Posterior cingulate gyrus (tissue), 11 donors: ENCODE data around the gene MIGA1.
"Not testable (repeated sequence)": the region's sequence is repeated elsewhere in the genome, so short reads cannot be mapped to it uniquely, and the experiment has no call there.

Experiments used
- DNase-seq, 10 donors: peaks; one replicate each; pipeline versions ENCODE4 v3.0.0 to v3.0.0-alpha.2; 2020 to 2021; ENCODE audit warnings: mixed read lengths in 3 of 10
- intact Hi-C: fragments of 100-400 bp; cut with DNase I; formaldehyde crosslinking; loops from one replicate; pipeline ENCODE4 v1.15.1; 2023

Gene MIGA1, protein sequence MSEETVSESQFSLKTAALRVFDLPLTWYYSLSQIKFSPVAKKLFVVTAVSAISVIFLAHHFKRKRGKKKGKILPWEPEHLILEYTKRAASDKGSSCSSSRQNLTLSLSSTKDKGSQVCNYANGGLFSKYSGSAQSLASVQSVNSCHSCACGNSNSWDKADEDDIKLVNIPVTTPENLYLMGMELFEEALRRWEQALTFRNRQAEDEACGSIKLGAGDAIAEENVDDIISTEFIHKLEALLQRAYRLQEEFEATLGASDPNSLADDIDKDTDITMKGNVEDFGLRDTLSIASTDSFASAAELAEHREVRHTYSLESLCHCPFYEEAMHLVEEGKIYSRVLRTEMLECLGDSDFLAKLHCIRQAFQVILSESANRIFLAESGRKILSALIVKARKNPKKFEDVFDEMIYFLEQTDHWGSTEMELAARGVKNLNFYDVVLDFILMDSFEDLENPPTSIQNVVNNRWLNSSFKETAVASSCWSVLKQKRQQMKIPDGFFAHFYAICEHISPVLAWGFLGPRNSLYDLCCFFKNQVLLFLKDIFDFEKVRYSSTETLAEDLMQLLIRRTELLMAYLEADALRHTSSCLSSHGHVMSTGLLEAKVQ

DNA sequence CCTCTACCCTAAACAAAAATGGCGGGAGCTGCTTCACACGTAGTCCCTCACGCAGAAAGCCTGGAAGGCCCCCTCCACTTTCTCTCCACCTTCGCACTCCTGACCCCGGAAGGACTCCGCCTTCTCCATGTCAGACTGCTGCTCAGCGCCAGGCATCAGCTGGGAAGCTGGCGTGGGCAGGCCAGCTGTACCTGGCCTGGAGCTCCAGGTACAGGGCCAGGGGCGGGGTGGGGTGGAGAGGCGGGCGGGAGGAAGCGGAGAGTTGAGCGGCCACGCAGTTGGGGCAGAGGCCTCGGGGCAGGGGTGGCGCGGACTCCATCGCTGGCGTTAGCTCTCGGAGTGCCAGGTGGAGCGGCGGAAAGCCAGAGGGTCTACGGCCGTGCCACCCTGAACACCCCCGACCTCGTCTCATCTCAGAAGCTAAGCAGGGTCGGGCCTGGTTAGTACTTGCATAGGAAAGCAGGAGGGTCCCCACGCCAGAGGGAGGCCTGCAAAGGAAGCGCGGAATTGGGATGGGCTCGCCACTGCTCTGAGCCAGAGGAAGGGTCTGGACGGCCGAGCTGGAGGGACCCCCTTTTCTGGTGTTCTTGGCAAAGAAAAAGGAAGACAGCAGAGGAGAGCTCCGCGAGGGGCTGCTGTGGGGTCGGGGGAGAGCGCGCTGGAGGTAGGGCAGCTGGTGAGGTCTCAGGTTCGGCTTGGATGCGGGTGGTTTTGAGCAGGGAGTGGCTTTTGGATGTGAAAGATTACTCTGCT is at the start of gene MIGA1:
Gene MIGA1 (plus strand): TSS at position 121 of the 753 bp plus-strand sequence. CDS start 3,604 bp downstream, outside the sequence.
- intact Hi-C loops = loop anchor here (1.0 kb wide), 1 partner anchor 20 kb away; the partner anchor contains the start of gene USP33
- DNase-seq = peak; percentile 90 to 99 (median 94)

DNA sequence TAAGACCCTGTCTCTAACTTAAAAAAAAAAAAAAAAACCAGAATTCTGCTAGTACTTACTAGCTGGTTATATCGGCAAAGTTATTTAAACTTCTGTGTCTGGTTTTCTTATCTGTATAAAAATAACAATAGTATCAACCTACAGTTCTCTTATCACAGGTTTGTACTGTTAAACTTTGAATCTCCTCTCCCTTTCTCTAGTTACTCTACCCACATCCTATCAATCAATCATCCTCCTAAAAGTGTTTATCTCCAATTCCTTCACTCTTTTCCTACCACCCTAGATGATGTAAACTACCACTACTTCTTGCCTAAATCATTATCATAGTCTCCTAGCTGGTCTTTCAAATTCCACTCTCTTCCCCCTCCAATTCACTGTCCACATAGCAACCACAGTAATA is 47.4 kb upstream of the MIGA1 start:
- intact Hi-C loops = no loop called here
- no peak for DNase-seq

DNA sequence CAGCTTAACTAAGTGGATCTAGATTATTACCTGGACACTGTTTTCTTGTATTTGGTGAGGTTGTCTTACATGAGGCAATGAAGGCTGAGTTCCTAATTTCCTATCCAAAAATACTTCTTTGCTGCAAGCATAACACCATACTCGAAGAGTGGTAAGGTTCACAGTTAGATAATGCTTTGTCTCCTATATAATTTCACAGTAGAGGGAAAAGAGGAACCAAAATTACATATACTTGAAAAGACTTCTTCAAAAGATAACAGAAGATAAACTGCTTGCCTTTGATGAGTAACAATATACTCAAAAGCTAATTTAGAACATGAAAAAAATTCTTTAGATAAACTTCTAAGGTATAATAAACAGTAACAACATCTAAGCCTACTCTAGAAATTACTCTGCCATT is 40.2 kb upstream of the MIGA1 start:
- intact Hi-C loops = no loop called here
- no peak for DNase-seq

DNA sequence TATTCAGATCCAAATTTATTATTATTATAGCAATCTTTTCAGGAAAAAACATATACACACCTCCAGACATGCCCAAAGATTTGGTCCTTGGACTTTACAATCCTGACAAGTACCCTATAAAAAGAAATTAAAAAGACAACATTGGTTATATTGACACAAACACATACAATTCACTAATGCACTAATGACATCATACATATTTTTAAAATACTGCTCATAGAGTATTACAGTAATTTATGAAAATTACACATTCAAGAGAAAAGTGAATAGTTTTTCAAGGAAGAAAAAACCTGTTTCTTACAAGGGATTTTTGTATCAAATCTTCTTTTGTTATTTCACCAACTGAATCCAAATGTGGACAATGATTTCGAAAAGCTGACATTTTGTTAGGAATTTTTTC is 38.1 kb upstream of the MIGA1 start:
- intact Hi-C loops = no loop called here
- DNase-seq = no peak

DNA sequence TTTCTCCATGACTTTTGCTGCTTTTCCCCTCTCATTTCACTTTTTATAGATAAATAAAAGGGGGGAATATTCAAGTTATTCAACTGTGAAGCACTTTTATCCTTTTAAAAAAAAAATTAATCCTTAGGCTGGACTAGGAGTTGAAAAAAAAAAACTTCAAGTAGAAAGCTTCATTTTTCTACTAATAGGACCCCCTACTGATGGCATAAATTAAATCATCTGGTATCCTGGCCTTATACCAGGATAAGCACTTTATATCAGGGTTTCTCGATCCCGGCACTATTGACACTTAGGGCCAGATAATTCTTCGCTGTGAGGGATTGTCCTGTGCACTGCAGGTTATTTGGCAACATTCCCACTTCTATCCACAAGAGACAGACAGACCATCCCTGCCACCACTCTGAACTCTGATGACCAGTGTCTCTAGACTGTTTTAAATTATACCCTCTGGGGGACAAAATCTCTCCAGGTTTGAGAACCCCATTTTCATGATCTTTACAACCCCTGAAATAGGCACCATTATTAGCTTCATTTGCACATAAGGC is 37.4 kb upstream of the MIGA1 start:
- intact Hi-C loops = no loop called here
- no peak for DNase-seq

DNA sequence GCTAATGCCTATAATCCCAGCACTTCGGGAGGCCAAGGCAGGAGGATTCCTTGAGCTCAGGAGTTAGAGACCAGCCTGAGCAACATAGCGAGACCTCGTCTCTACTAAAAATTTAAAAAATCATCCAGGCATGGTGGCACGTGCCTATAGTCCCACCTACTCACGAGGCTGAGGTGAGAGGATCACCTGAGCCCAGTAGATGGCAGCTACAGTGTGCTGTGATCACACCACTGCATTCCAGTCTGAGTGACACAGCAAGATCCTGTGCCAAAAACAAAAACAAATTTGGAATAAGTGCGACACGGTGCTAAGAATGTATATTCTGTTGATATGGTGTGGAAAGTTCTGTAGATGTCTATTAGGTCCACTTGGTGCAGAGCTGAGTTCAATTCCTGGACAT is 34.9 kb upstream of the MIGA1 start:
- DNase-seq = no peak
- intact Hi-C loops = no loop called here

DNA sequence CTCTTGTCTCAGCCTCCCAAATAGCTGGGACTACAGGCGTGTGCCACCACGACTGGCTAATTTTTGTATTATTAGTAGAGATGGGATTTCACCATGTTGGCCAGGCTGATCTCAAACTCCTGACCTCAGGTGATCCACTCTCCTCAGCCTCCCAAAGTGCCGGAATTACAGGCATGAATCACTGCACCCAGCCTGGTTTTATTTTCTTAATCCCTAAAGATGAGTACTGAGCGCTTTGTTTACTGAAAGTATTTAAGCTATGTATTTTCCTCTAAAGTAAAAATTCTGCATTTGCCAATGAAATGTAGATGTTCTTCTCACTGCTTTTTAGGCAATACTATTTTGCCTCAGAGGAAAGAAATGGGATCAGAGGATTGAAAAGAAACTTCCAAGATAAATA is 30.0 kb upstream of the MIGA1 start:
- intact Hi-C loops, DNase-seq: not testable (repeated sequence)

DNA sequence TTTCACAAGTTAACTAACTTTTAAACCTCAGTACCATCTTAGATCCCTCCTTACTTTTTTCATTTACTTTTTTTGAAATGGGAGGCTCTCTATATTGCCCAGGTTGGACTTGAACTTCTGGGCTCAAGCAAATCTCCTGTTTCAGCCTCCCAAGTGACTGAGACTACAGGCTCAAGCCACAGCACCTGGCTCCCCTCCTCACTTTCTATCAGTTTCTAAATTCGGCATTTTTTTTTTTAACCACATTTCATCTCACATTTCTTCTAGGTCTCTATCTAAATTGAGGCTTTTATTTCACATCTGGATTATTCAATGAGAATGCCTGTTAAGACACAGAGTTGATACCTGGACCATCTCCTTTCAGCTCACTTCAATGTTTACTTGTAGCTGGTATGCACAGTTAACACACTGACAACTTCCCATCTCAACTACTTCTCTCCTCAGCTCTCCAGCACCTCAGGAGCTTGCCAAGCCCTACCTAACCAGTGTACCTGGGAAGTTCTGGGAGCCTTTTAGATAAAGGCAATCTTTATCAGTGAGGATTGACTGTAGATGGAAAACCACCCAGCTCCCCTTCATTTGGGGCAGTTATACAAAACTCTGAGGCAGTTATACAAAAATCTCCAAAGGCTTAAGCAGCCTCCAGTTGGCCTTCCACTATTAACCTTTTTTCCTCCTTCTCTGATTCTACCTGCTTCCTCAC is 23.2 kb upstream of the MIGA1 start:
- intact Hi-C loops = no loop called here
- no peak for DNase-seq

DNA sequence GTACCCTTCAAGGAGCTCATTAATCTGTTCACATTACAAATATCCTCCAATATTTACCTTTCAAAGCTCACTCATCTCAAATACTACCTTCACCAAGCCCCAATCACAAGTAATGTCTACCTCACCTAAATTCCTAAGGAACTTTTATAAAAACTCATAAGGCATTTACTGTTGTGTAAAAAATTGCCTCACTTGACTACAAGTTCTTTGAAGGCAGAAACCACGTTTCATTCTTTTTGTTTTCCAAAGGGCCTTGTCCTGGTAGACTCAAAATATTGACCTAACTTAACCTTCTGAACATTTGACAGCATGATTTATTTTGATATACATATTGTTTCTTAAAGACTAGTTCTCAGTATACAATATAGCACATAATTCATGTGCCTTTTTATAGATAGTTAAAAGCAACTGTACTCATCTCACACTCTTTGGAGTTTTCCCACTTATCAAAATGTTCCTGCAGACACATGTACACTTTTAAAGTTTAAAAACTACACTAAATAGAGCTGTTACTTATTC is 22.3 kb upstream of the MIGA1 start:
- intact Hi-C loops = no loop called here
- no peak for DNase-seq

DNA sequence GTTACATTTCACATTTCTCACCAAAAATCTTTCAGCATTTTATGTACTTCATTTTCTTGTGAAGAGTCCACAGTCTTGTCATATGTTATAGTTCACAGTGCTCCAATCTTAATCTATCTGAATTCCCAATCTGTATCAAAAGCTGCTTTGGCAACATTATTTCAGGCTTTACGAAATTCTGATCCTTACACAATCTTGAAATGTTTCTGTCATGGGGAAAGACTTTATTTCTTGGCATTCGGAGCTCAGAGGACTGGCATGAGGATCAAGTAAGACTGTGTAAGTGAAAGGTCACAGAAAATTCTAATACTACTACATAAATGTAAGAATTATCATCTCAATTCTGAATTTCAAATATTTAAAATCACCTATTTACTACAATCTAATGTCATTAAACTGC is 21.8 kb upstream of the MIGA1 start:
- DNase-seq = no peak
- intact Hi-C loops = no loop called here

DNA sequence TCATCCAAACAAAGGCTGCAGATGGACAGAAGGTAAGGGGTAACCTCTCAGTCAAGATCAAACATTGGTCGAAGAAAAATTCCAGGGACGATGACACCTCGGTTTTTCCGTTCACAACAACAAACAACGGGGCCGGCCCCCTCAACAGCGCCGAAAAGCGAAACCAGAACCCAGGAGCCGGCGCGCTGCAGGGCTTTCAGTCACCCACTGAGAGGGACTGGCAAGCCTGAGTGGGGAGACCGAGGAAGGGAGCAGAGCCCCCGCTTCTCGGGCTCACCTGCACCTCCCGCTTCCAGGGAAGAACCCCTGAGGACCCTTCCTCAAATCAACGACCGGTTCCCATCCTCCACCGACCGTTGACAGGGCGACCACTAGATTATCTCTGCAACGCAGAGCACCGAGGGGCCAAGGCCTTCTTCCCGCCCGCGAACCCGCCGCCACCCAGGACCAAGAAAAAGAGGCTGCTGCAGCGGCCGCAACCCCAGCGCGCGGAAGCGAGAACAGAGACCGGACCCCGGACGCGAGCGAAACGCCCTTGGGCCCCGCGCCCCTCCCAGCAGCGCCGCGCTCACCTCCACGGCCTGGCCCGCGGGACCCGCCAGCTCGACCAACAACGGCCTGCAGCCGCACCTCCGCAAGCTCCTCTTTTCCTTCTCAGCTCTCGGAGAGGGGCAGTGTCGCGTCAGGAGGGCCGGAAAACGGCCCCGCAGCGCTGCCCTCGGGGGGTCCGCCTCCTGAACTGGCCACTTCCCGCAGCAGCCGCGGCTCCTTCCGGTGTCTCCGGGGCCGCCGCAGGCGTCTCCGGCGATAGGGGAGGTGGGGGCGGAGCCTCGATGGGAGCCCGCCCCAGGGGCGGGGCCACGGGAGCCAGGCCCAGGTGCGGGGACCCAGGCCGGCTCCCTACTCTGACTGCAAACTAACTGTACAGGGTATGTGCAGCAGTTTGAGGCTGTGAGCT is 20.1 kb upstream of the MIGA1 start, which contains the start of gene USP33:
Gene USP33 (minus strand): TSS at position 782 of the 958 bp plus-strand sequence. CDS start 18,155 bp downstream, outside the sequence.
- DNase-seq = peak; percentile 76 to 98 (median 89)
- intact Hi-C loops = loop anchor here (1.0 kb wide), 1 partner anchor 20 kb away; the partner anchor contains the start of gene MIGA1

DNA sequence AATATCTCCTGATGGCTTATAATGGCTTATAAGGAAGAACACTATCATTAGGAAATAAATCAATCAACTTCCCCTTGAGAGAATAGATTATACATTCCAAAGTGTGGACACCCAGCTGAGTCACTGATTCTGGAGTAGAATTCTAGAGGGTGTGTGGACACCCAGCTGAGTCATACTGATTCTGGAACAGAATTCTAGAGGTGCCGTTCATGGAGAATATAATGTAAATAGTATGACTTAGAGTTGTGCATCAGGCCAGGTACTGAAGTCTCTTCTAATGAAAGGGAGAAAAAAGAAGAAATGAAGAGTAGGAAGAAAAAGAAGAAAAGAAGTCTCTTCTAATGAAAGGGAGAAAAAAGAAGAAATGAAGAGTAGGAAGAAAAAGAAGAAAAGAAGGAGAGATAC is 17.4 kb upstream of the MIGA1 start:
- intact Hi-C loops = no loop called here
- DNase-seq = no peak

DNA sequence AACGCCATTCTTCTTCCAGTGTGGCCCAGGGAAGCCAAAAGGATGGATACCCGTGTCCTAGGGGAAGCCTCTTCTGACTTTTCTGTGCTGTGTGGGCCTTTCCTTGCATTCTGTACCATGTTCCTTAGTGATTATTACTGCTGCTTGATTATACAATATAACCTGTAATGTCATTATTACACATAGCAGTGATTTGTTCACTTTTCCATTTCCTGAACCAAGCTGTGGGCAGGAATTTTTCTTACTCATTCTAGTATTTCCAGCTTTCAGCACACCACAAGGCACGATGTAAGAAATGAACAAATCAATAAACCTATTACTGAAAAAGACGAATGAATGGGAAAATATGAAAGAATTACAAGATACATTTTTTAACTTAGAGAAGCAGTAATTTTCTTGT is 11.4 kb upstream of the MIGA1 start:
- intact Hi-C loops = no loop called here
- no peak for DNase-seq

DNA sequence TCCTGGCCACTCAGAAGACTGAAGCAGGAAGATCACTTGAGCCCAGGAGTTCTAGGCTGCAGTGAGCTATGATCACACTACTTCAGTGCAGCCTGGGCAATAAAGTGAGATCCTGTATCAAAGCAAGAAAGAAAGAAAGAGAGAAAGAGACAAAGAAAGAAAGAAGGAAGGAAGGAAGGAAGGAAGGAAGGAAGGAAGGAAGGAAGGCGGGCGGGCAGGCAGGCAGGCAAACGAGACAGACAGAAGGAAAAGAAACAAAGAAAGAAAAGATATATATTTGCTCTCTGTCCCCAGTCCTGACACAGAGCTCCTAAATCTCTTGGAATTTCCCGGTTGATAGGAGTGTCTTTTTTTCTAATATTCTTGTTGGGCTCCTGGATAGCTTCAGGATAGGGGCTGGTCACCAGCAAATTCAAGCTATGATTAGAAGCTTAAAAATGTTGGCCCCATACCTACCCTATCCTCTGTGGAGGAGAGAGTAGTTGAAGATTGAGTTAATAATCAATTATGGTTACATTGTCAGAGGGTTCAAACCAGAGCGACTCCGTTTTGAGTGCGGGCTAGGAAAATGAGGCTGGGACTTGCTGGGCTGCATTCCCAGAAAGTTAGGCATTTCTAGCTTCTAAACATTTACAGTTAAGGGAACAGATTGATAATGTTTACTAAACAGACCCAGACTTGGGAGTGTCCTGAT is 3.3 kb upstream of the MIGA1 start:
- intact Hi-C loops = no loop called here
- DNase-seq = no peak

DNA sequence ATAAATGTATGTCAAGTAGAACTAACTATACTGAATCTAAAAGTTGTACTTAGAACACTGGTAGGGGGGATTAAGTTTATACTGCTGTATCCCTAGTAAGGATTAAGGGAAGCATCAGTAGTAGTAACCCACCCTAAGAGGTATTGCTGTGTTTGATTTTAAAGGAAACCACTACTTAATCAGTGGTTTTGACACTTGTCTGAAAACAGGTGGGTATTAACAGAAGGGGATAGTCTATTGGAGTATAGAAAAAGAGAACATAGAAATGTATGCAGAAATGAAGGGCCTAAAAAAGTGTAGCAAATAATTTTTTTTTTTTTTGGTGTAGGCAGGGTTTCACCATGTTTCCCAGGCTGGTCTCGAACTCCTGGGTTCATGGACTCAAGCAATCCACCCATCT is 2.2 kb downstream of the MIGA1 start:
- intact Hi-C loops = no loop called here
- DNase-seq = no peak

DNA sequence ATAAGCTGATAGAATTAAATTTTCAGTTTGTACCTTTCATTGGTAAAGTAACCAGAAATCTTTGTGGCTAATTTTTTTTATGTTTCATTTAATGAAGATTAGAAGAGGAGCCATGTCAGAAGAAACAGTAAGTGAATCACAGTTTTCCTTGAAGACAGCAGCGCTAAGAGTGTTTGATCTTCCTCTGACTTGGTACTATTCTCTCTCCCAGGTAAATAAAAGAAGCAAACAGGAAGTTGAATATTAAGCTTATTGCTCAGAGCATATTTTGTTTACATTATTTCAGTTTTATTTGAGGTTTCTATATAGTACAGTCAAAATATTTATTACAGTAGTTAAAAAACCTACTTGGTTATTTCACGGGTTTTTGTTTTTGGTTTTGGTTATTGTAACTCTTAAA is 3.7 kb downstream of the MIGA1 start:
- no peak for DNase-seq

DNA sequence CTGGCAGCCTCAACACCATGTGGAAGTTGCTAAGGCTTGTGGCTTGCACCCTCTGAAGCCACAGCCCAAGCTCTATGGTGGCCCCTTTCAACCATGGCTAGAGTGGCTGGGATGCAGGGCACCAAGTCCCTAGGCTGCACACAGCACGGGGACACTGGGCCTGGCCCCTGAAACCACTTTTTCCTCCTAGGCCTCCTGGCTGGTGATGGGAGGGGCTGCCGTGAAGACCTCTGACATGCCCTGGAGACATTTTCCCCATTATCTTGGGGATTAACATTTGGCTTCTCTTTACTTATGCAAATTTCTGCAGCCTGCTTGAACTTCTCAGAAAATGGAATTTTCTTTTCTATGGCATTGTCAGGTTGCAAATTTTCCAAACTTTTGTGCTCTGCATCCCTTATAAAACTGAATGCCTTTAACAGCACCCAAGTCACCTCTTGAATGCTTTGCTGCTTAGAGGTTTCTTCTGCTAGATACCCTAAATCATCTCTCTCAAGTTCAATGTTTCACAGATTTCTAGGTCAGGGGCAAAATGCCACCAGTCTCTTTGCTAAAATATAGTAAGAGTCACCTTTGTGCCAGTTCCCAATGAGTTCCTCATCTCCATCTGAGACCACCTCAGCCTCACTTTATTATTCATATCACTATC is 6.8 kb downstream of the MIGA1 start:
- intact Hi-C loops, DNase-seq: not testable (repeated sequence)

More for the DNA sequence above, 3.7 kb downstream of the MIGA1 start:
- intact Hi-C loops = no loop called here

DNA sequence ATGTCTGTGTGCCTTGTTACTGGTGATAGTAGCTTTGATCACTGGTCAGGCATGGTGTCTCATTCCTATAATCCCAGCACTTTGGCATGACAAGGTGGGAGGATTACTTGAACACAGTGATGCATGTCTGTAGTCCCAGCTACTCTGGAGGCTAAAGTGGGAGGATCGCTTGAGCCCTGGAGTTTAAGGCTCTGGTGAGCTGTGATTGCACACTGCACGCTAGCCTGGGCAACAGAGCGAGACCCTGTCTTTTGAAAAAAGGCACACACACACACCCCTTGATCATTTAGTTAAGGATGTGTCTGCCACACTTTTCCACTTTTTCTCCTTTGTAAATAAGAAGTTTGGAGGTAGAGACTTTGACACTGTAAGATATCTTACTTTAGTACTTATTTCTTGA is 15.1 kb downstream of the MIGA1 start:
- intact Hi-C loops = loop anchor here (10.0 kb wide), 1 partner anchor 110 kb away; the partner anchor contains the start of gene ZZZ3
- no peak for DNase-seq
